Stimulated activated CD4-positive, alpha-beta T cell treated with anti-CD3 and anti-CD28 coated beads, Interleukin-1b, Interleukin-23, amount 100 ng/mL, for 48 hours (primary cell): ENCODE measurements around the gene SOX11.
"Not testable (repeated sequence)": the region's sequence is repeated elsewhere in the genome, so short reads cannot be mapped to it uniquely, and the experiment has no call there.

Experiments
- DNase-seq: peaks from one replicate; pipeline ENCODE4 v3.0.0-alpha.2; 2020

The SOX11 gene

GRCh38 chr2:5691985-5692529, at the start of gene SOX11:
SOX11 (plus strand) TSS chr2:5692384; CDS start chr2:5692722, 338 bp downstream.
- no peak for DNase-seq

GRCh38 chr2:5652734-5653133, 39.5 kb upstream of the SOX11 start:
- not testable (repeated sequence) for DNase-seq

GRCh38 chr2:5653756-5654155, 38.4 kb upstream of the SOX11 start:
- DNase-seq = not testable (repeated sequence)

GRCh38 chr2:5657231-5657630, 35.0 kb upstream of the SOX11 start:
- no peak for DNase-seq

GRCh38 chr2:5660591-5660990, 31.6 kb upstream of the SOX11 start:
- no peak for DNase-seq

GRCh38 chr2:5661362-5661761, 30.8 kb upstream of the SOX11 start:
- no peak for DNase-seq

- DNase-seq = no peak
Observed at GRCh38 chr2:5664278-5664681, 27.9 kb upstream of the SOX11 start.

- no peak for DNase-seq
Observed at GRCh38 chr2:5665066-5665465, 27.1 kb upstream of the SOX11 start.

- DNase-seq = no peak
Observed at GRCh38 chr2:5666798-5667197, 25.4 kb upstream of the SOX11 start.

- not testable (repeated sequence) for DNase-seq
Observed at GRCh38 chr2:5667655-5668054, 24.5 kb upstream of the SOX11 start.

GRCh38 chr2:5668682-5669250, 23.4 kb upstream of the SOX11 start:
- no peak for DNase-seq

- DNase-seq = no peak
Observed at GRCh38 chr2:5672749-5673144, 19.4 kb upstream of the SOX11 start.

GRCh38 chr2:5673145-5674025, 18.8 kb upstream of the SOX11 start:
- DNase-seq = no peak

GRCh38 chr2:5674026-5674340, 18.2 kb upstream of the SOX11 start:
- DNase-seq = no peak

GRCh38 chr2:5677133-5677532, 15.1 kb upstream of the SOX11 start:
- DNase-seq = no peak

GRCh38 chr2:5683471-5683870, 8.7 kb upstream of the SOX11 start:
- no peak for DNase-seq

- DNase-seq = no peak
Observed at GRCh38 chr2:5685225-5685624, 7.0 kb upstream of the SOX11 start.

- DNase-seq = no peak
Observed at GRCh38 chr2:5686068-5686467, 6.1 kb upstream of the SOX11 start.

- no peak for DNase-seq
Observed at GRCh38 chr2:5686536-5686935, 5.6 kb upstream of the SOX11 start.

- no peak for DNase-seq
Observed at GRCh38 chr2:5689750-5690149, 2.4 kb upstream of the SOX11 start.

GRCh38 chr2:5690286-5690685, 1.9 kb upstream of the SOX11 start:
- DNase-seq = no peak

- no peak for DNase-seq
Observed at GRCh38 chr2:5690718-5691220, 1.4 kb upstream of the SOX11 start.

- DNase-seq = no peak
Observed at GRCh38 chr2:5691221-5691984, 781 bp upstream of the SOX11 start.
